Measurements from ENCODE around the gene CELF5. TPM values are rescaled to one million over a fixed set of nuclear protein-coding genes. Genes with fewer than 3 reads are reported as not detected.

The CELF5 gene
- total RNA-seq, 1 experiment from 2014 or later: 2.5 TPM

GRCh38 chr19:3248728-3249326 is 24.4 kb downstream of the CELF5 start:
- no peak for TF ChIP-seq ZNF274 (IDR thresholded peaks at IDR 0.05; ENCODE audit: low read depth, low read length)
- TF ChIP-seq SRF (IDR thresholded peaks at IDR 0.05; ENCODE audit: low read depth): no peak
- TF ChIP-seq EZH2phosphoT487 (IDR thresholded peaks at IDR 0.05; ENCODE audit: borderline replicate concordance): no peak
- TF ChIP-seq CBX3 (IDR thresholded peaks at IDR 0.05; ENCODE audit: low read depth): no peak
- TF ChIP-seq ATF3 (IDR thresholded peaks at IDR 0.05): no peak
- no peak for TF ChIP-seq RAD21 (IDR thresholded peaks at IDR 0.05; ENCODE audit: low read depth)
- TF ChIP-seq ELF1 (IDR thresholded peaks at IDR 0.05; ENCODE audit: borderline replicate concordance, low read depth): no peak
- TF ChIP-seq EZH2 (IDR thresholded peaks at IDR 0.05): no peak
- TF ChIP-seq MAX (IDR thresholded peaks at IDR 0.05): no peak
- TF ChIP-seq EGR1 (IDR thresholded peaks at IDR 0.05; ENCODE audit: low read depth): no peak
- no peak for TF ChIP-seq CEBPB (IDR thresholded peaks at IDR 0.05; ENCODE audit: low read depth)
- no peak for TF ChIP-seq ZFX (IDR thresholded peaks at IDR 0.05)
- TF ChIP-seq TCF7L2 (IDR thresholded peaks at IDR 0.05; ENCODE audit: borderline replicate concordance, extremely low read depth, insufficient read depth, insufficient read length): no peak
- TF ChIP-seq, protein P1, sequence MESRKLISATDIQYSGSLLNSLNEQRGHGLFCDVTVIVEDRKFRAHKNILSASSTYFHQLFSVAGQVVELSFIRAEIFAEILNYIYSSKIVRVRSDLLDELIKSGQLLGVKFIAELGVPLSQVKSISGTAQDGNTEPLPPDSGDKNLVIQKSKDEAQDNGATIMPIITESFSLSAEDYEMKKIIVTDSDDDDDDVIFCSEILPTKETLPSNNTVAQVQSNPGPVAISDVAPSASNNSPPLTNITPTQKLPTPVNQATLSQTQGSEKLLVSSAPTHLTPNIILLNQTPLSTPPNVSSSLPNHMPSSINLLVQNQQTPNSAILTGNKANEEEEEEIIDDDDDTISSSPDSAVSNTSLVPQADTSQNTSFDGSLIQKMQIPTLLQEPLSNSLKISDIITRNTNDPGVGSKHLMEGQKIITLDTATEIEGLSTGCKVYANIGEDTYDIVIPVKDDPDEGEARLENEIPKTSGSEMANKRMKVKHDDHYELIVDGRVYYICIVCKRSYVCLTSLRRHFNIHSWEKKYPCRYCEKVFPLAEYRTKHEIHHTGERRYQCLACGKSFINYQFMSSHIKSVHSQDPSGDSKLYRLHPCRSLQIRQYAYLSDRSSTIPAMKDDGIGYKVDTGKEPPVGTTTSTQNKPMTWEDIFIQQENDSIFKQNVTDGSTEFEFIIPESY (IDR thresholded peaks at IDR 0.05; ENCODE audit: extremely low read depth, insufficient replicate concordance, low read length): no peak
- no peak for TF ChIP-seq REST (IDR thresholded peaks at IDR 0.05; ENCODE audit: low read depth)
- no peak for DNase-seq (ENCODE audit: low read depth, low spot score)
- intact Hi-C loops (cut with micrococcal nuclease): no loop called here
- ChIA-PET RAD21 (ENCODE audit: low non-redundant PET in 1 of 2, low total read pairs in 2 of 2, uncharacterized antibody in 2 of 2, unreplicated experiment in 2 of 2) (no interaction called here), POLR2A (no interaction called here), CTCF (no interaction called here)
- Histone ChIP-seq H3K27me3 (ENCODE audit: insufficient read depth, low read length) (no peaks in the 10 kb centered on the region), H3K27ac (ENCODE audit: low read depth, low read length) (no peak overlapping the region), H3K4me2 (ENCODE audit: low read length) (no peak overlapping the region), H2AFZ (ENCODE audit: low read depth, low read length, poor library complexity, severe bottlenecking) (no peak overlapping the region), H4K20me1 (ENCODE audit: insufficient read depth) (no peaks in the 10 kb centered on the region), H3K4me1 (ENCODE audit: control insufficient read depth in 1 of 2, insufficient read depth in 2 of 2, low read length in 2 of 2) (no peaks in the 10 kb centered on the region), H3K36me3 (ENCODE audit: control insufficient read depth in 1 of 2, insufficient read depth in 2 of 2, low read length in 2 of 2) (no peaks in the 10 kb centered on the region), H3K9me3 (ENCODE audit: control insufficient read depth in 1 of 2, insufficient read depth in 1 of 2, low read depth in 1 of 2, low read length in 2 of 2) (peaks cover 7% of the 10 kb centered on the region in 2 experiments; a peak in 2 of 4 replicates), H3K9me2 (ENCODE audit: insufficient read depth) (no peaks in the 10 kb centered on the region), H3K9ac (ENCODE audit: low read length) (no peak overlapping the region), H3K4me3 (replicated peaks in 1 of 2; ENCODE audit: low read depth in 1 of 2, low read length in 2 of 2) (no peak overlapping the region), H3K79me2 (ENCODE audit: insufficient read depth, low read length) (no peaks in the 10 kb centered on the region)
- BruUV-seq (replicated peaks): no TSS peak
- no peak for ATAC-seq

All from HCT116 (cell line).